GM19468 (cell line): Measurements from ENCODE around the gene MMP19.

ENCODE experiments used
- ATAC-seq: cut with Tn5 transposase; IDR thresholded peaks from one replicate; pipeline ENCODE4 v1.9.1; 2021; ENCODE audit warnings: mild to moderate bottlenecking, moderate library complexity, moderate number of reproducible peaks; ENCODE audit not compliant: unreplicated experiment; ENCODE audit errors: extremely low read depth

MMP19 gene

GRCh38 chr12:55817345-55818139 is 25.2 kb downstream of the MMP19 start, which contains the start of the genes ORMDL2 and SARNP:
Gene ORMDL2 (plus strand): TSS chr12:55818041. CDS start chr12:55819000, 959 bp downstream.
Gene SARNP (minus strand): TSS chr12:55817724. CDS start chr12:55817701, 23 bp downstream.
- peak; percentile 97 for ATAC-seq

- no peak for ATAC-seq
These were observed 25.8 kb downstream of the MMP19 start for GRCh38 chr12:55816881-55817344.

- no peak for ATAC-seq
These were observed 27.3 kb downstream of the MMP19 start for GRCh38 chr12:55815473-55815872.

- ATAC-seq: no peak
These were observed 28.5 kb downstream of the MMP19 start for GRCh38 chr12:55814257-55814656.

- no peak for ATAC-seq
These were observed 30.6 kb downstream of the MMP19 start for GRCh38 chr12:55812088-55812487.

- ATAC-seq: no peak
These were observed 33.5 kb downstream of the MMP19 start for GRCh38 chr12:55809274-55809673.

GRCh38 chr12:55806982-55807381 is 35.8 kb downstream of the MMP19 start:
- no peak for ATAC-seq

- no peak for ATAC-seq
These were observed 45.2 kb downstream of the MMP19 start for GRCh38 chr12:55797550-55797949.

- ATAC-seq: no peak
These were observed 45.7 kb downstream of the MMP19 start for GRCh38 chr12:55797068-55797467.

GRCh38 chr12:55795950-55796349 is 46.8 kb downstream of the MMP19 start:
- no peak for ATAC-seq

- no peak for ATAC-seq
These were observed 52.8 kb downstream of the MMP19 start for GRCh38 chr12:55789893-55790292.

- ATAC-seq: no peak
These were observed 53.6 kb downstream of the MMP19 start for GRCh38 chr12:55789171-55789570.

GRCh38 chr12:55788546-55788945 is 54.2 kb downstream of the MMP19 start:
- ATAC-seq: no peak
